Adrenal gland (tissue), 5 donors: ENCODE results near the gene MED13.

Source experiments
- CTCF ChIP-seq, 6 experiments: fragments of 450-650 bp in 4 of 6; fragments of 200-600 bp in 2 of 6; sonication (generic) in 1 of 6; IDR thresholded peaks; 1 replicate in 5 of 6; 2 replicates in 1 of 6; pipeline versions ENCODE4 v1.5.1 to v1.8.0; 2016 to 2021; ENCODE audit warnings: antibody characterized with exemption in 6 of 6, mild to moderate bottlenecking in 2 of 6, moderate library complexity in 1 of 6
- POLR2A ChIP-seq, 2 donors: fragments of 450-650 bp; IDR thresholded peaks; one replicate each; pipeline ENCODE4 v1.6.1; 2017; ENCODE audit warnings: antibody characterized with exemption in 2 of 2, mild to moderate bottlenecking in 2 of 2, moderate library complexity in 1 of 2
- donor health status: DM: no; HTN: no; CAD: no.

GRCh38 chr17:62076864-62077788 lies 12.0 kb upstream of the MED13 start:
- TF ChIP-seq POLR2A (IDR thresholded peaks at IDR 0.05) = no peak
- TF ChIP-seq CTCF (IDR thresholded peaks at IDR 0.05) = no peak
